H9 (cell line): ENCODE measurements around the gene TGFBRAP1. TPM values are rescaled to one million over a fixed set of nuclear protein-coding genes. Genes with fewer than 3 reads are reported as not detected.

Experiments used
- DNase-seq: peaks from one replicate; pipeline ENCODE4 v3.0.0-alpha.2; 2017
- H2AFZ ChIP-seq: one replicate; pipeline ENCODE4 v1.6.1; 2013; ENCODE audit warnings: mild to moderate bottlenecking, low read length, control low read depth, moderate library complexity
- H2AK5ac ChIP-seq: 2 replicates; pipeline ENCODE4 v1.6.1; 2013; ENCODE audit warnings: low read length, control low read depth, mixed read lengths; ENCODE audit not compliant: insufficient read length
- H2BK120ac ChIP-seq: one replicate; pipeline ENCODE4 v1.6.1; 2013; ENCODE audit warnings: low read depth, mild to moderate bottlenecking, low read length, control low read depth, inconsistent platforms; ENCODE audit not compliant: poor library complexity, severe bottlenecking
- H2BK12ac ChIP-seq: 2 replicates; pipeline ENCODE4 v1.6.1; 2013; ENCODE audit warnings: low read length, control low read depth, mixed read lengths, low read depth; ENCODE audit not compliant: insufficient read length
- H2BK15ac ChIP-seq: 2 replicates; pipeline ENCODE4 v1.6.1; 2013; ENCODE audit warnings: low read depth, low read length, control low read depth
- H2BK20ac ChIP-seq: one replicate; pipeline ENCODE4 v1.6.1; 2013; ENCODE audit warnings: low read depth, mild to moderate bottlenecking, low read length, control low read depth, inconsistent platforms; ENCODE audit not compliant: poor library complexity, severe bottlenecking
- H2BK5ac ChIP-seq: 2 replicates; pipeline ENCODE4 v1.6.1; 2013; ENCODE audit warnings: low read length, control low read depth, mixed read lengths; ENCODE audit not compliant: insufficient read length
- H3K14ac ChIP-seq: 2 replicates; pipeline ENCODE4 v1.6.1; 2013; ENCODE audit warnings: low read length, control low read depth; ENCODE audit not compliant: insufficient read depth
- H3K18ac ChIP-seq: 2 replicates; pipeline ENCODE4 v1.6.1; 2013; ENCODE audit warnings: low read depth, mild to moderate bottlenecking, mixed read lengths, low read length, control low read depth; ENCODE audit not compliant: insufficient read length
- H3K23ac ChIP-seq: 2 replicates; pipeline ENCODE4 v1.6.1; 2013; ENCODE audit warnings: low read length, control low read depth, mixed read lengths, low read depth; ENCODE audit not compliant: insufficient read length
- H3K23me2 ChIP-seq: 2 replicates; pipeline ENCODE4 v1.6.1; 2013; ENCODE audit warnings: low read depth, mild to moderate bottlenecking, mixed read lengths, low read length, control low read depth; ENCODE audit not compliant: insufficient read length, poor library complexity, severe bottlenecking
- H3K27ac ChIP-seq: 2 replicates; pipeline ENCODE4 v1.5.1; 2013; ENCODE audit warnings: low read length, control low read depth, mixed read lengths, low read depth; ENCODE audit not compliant: insufficient read length
- H3K27me3 ChIP-seq: 2 replicates; pipeline ENCODE4 v1.6.1; 2013; ENCODE audit warnings: low read length, control low read depth, inconsistent platforms; ENCODE audit not compliant: insufficient read depth
- H3K4ac ChIP-seq: 2 replicates; pipeline ENCODE4 v1.6.1; 2013; ENCODE audit warnings: low read depth, mild to moderate bottlenecking, control low read depth, inconsistent platforms, low read length, moderate library complexity
- H3K4me1 ChIP-seq: 2 replicates; pipeline ENCODE4 v1.6.1; 2013; ENCODE audit warnings: low read length, control low read depth, inconsistent platforms; ENCODE audit not compliant: insufficient read depth
- H3K4me2 ChIP-seq: 2 replicates; pipeline ENCODE4 v1.6.1; 2013; ENCODE audit warnings: low read length, control low read depth, mixed read lengths; ENCODE audit not compliant: insufficient read length, insufficient read depth
- H3K56ac ChIP-seq: 2 replicates; pipeline ENCODE4 v1.6.1; 2013; ENCODE audit warnings: low read depth, mild to moderate bottlenecking, mixed read lengths, low read length, control low read depth; ENCODE audit not compliant: insufficient read length
- H3K79me1 ChIP-seq: 2 replicates; pipeline ENCODE4 v1.6.1; 2013; ENCODE audit warnings: low read depth, mild to moderate bottlenecking, moderate library complexity, low read length, control low read depth, inconsistent platforms; ENCODE audit not compliant: insufficient read depth, poor library complexity, severe bottlenecking
- H3K79me2 ChIP-seq: 2 replicates; pipeline ENCODE4 v1.6.1; 2013; ENCODE audit warnings: low read length, control low read depth, inconsistent platforms; ENCODE audit not compliant: insufficient read depth
- H3K9ac ChIP-seq: 2 replicates; pipeline ENCODE4 v1.6.1; 2013; ENCODE audit warnings: low read length, control low read depth, mixed read lengths; ENCODE audit not compliant: insufficient read length; ENCODE audit errors: extremely low read depth
- H3K9me3 ChIP-seq: one replicate; pipeline ENCODE4 v1.6.1; 2013; ENCODE audit warnings: low read depth, low read length, inconsistent platforms; ENCODE audit not compliant: control insufficient read depth
- H3T11ph ChIP-seq: one replicate; pipeline ENCODE4 v1.6.1; 2013; ENCODE audit warnings: mild to moderate bottlenecking, low read length, control low read depth, inconsistent platforms
- H4K20me1 ChIP-seq: one replicate; pipeline ENCODE4 v1.6.1; 2013; ENCODE audit not compliant: control insufficient read depth, insufficient read length, insufficient read depth
- H4K5ac ChIP-seq: 2 replicates; pipeline ENCODE4 v1.6.1; 2013; ENCODE audit warnings: low read depth, mild to moderate bottlenecking, mixed read lengths, low read length, control low read depth; ENCODE audit not compliant: insufficient read length
- H4K8ac ChIP-seq: replicated peaks from 2 replicates; pipeline ENCODE4 v1.6.1; 2013; ENCODE audit warnings: low read length, control low read depth, mixed read lengths, low read depth; ENCODE audit not compliant: insufficient read length
- H4K91ac ChIP-seq: 2 replicates; pipeline ENCODE4 v1.6.1; 2013; ENCODE audit warnings: low read depth, mild to moderate bottlenecking, moderate library complexity, mixed read lengths, low read length, control low read depth; ENCODE audit not compliant: insufficient read length
- H3K27ac Mint-ChIP-seq, 3 experiments: 2 replicates in 2 of 3; 3 replicates in 1 of 3; pipeline ENCODE4 v1.8.0; 2020 to 2021; ENCODE audit warnings: mixed read lengths in 3 of 3, mild to moderate bottlenecking in 1 of 3, moderate library complexity in 1 of 3
- H3K27me3 Mint-ChIP-seq: 2 replicates; pipeline ENCODE4 v1.8.0; 2021; ENCODE audit warnings: low read depth, mild to moderate bottlenecking, moderate library complexity, mixed read lengths
- H3K36me3 Mint-ChIP-seq, 3 experiments: 2 replicates in 2 of 3; 3 replicates in 1 of 3; pipeline ENCODE4 v1.8.0; 2020 to 2021; ENCODE audit warnings: low read depth in 3 of 3, mixed read lengths in 3 of 3; ENCODE audit not compliant: insufficient read depth in 1 of 3
- H3K4me1 Mint-ChIP-seq, 2 experiments: 2 replicates each; pipeline ENCODE4 v1.8.0; 2020; ENCODE audit warnings: mixed read lengths in 2 of 2
- H3K4me3 Mint-ChIP-seq, 2 experiments: 2 replicates in 1 of 2; 3 replicates in 1 of 2; pipeline ENCODE4 v1.8.0; 2020 to 2021; ENCODE audit warnings: mild to moderate bottlenecking in 2 of 2, mixed read lengths in 2 of 2, moderate library complexity in 1 of 2
- H3K9me3 Mint-ChIP-seq, 2 experiments: 2 replicates in 1 of 2; 3 replicates in 1 of 2; pipeline ENCODE4 v1.8.0; 2020; ENCODE audit warnings: mild to moderate bottlenecking in 2 of 2, mixed read lengths in 2 of 2, moderate library complexity in 1 of 2
- WGBS: extraction: QIAGEN DNeasy Blood & Tissue Kit; methylation state at CpG from one replicate; pipeline ENCODE4 v1.1.7; 2013; ENCODE audit warnings: missing lambda C conversion rate, low lambda C conversion rate, mixed read lengths; ENCODE audit not compliant: insufficient read length; ENCODE audit errors: extremely low coverage; 5-methylcytosine and 5-hydroxymethylcytosine counted together
- total RNA-seq: library from RNA; stranded (reverse); gene quantifications from 2 replicates; pipeline ENCODE4 v1.2.1, GENCODE V29; 2021
- TF ChIP-seq, protein P1 (sequence below): fragments of 200-600 bp; sonication (generic); conservative IDR thresholded peaks from 3 replicates; pipeline ENCODE4 v1.8.0; 2021; ENCODE audit warnings: antibody characterized with exemption, mild to moderate bottlenecking

The TGFBRAP1 gene
- total RNA-seq, 1 experiment from 2014 or later: 23.6 TPM

DNA sequence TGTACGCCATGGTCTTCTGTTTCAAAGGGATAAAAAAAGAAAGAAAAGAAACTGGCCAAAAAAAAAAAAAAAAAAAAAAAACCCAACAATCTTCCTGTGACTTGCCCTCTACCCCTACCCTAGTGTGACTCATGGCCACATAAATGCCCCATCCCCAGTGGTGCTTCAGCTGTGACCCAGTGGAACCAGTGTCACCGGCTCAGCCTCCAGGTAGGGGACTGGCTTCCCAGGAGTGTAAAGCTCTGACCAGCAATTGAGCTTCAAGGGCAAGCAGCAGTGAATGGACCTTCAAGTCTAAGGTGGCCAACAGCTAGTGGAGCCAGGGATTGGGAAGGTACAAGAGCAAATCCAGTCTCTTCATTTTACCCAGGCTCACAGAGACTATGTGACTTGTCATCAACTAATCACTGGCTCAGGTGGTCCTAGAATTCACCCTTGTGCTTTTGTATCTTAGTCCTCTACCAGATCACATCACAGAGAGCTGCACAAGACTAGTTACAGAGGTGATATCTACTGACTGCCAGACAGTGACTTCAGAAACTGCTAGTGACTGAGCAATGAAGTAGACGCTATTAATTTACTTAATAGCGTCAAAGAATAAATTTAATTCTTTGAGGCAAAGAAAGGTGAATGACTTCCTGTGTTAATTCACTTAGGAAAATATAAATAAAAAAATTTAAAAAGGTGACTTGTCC is 1.3 kb upstream of the TGFBRAP1 start:
- Histone ChIP-seq H4K8ac (no peak overlapping the region), H3K23ac (no peak overlapping the region), H3K4me2 (no peak overlapping the region), H2BK20ac (no peak overlapping the region), H2BK5ac (no peak overlapping the region), H3K79me1 (no peaks in the 10 kb centered on the region), H3K27ac (no peak overlapping the region), H2BK15ac (no peak overlapping the region; the same call in 1 of the 2 replicates), H2BK120ac (no peak overlapping the region), H3K4me1 (no peaks in the 10 kb centered on the region; the same call in 1 of the 2 replicates), H3K79me2 (peaks cover 7% of the 10 kb centered on the region; the same call in 1 of the 2 replicates), H3K56ac (no peak overlapping the region), H4K20me1 (no peaks in the 10 kb centered on the region), H2AK5ac (no peak overlapping the region), H3K23me2 (peaks cover 12% of the 10 kb centered on the region), H4K5ac (no peak overlapping the region), H3T11ph (no peak overlapping the region), H3K4ac (no peak overlapping the region), H3K27me3 (no peaks in the 10 kb centered on the region), H3K9me3 (no peaks in the 10 kb centered on the region), H2BK12ac (no peak overlapping the region), H3K18ac (no peak overlapping the region), H3K14ac (no peak overlapping the region), H4K91ac (no peak overlapping the region), H3K9ac (no peak overlapping the region), H2AFZ (no peak overlapping the region)
- no peak overlapping the region; a peak in 1 of 7 replicates for H3K27ac Mint-ChIP-seq
- peaks cover 0 to 10% (median 0%) of the 10 kb centered on the region in 3 experiments; a peak in 3 of 7 replicates for H3K36me3 Mint-ChIP-seq
- H3K27me3 Mint-ChIP-seq: peaks cover 3% of the 10 kb centered on the region; the same call in 1 of the 2 replicates
- peaks cover 19 to 22% of the 10 kb centered on the region in 2 experiments for H3K4me1 Mint-ChIP-seq
- WGBS: no CpG with 5 or more reads among the region's 4 CpGs
- peak overlapping the region; percentile 78 to 87; a peak in 3 of 5 replicates for H3K4me3 Mint-ChIP-seq
- TF ChIP-seq, protein P1, sequence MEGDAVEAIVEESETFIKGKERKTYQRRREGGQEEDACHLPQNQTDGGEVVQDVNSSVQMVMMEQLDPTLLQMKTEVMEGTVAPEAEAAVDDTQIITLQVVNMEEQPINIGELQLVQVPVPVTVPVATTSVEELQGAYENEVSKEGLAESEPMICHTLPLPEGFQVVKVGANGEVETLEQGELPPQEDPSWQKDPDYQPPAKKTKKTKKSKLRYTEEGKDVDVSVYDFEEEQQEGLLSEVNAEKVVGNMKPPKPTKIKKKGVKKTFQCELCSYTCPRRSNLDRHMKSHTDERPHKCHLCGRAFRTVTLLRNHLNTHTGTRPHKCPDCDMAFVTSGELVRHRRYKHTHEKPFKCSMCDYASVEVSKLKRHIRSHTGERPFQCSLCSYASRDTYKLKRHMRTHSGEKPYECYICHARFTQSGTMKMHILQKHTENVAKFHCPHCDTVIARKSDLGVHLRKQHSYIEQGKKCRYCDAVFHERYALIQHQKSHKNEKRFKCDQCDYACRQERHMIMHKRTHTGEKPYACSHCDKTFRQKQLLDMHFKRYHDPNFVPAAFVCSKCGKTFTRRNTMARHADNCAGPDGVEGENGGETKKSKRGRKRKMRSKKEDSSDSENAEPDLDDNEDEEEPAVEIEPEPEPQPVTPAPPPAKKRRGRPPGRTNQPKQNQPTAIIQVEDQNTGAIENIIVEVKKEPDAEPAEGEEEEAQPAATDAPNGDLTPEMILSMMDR: no peak
- no peak for DNase-seq
- H3K9me3 Mint-ChIP-seq: no peaks in the 10 kb centered on the region
